ENCODE measurements around the gene ELN. TPM values are rescaled to one million over a fixed set of nuclear protein-coding genes. Genes with fewer than 3 reads are reported as not detected.

The ELN gene
- total and polyA plus RNA-seq, 2 of the 8 experiments (the other 6 are each of a cell fraction or from before 2014, with no cell fraction given) = 5.1 to 5.6 TPM

- H3K4ac ChIP-seq (replicated peaks; ENCODE audit: insufficient read length, low read depth, low read length) = no peak overlapping the region
- no peak overlapping the region for H3K23ac ChIP-seq (ENCODE audit: insufficient read length)
- H4K5ac ChIP-seq (ENCODE audit: insufficient read length, low read depth, low read length) = no peak overlapping the region
- no peak overlapping the region for H3K14ac ChIP-seq (ENCODE audit: insufficient read length)
- H3K18ac ChIP-seq (ENCODE audit: extremely low read depth, low read length) = no peak overlapping the region
- no peak for TF ChIP-seq SP1 (IDR thresholded peaks at IDR 0.05; ENCODE audit: low read depth, low read length)
- TF ChIP-seq JUND (IDR thresholded peaks at IDR 0.05; ENCODE audit: low read length) = no peak
- TF ChIP-seq CEBPB (IDR thresholded peaks at IDR 0.05; ENCODE audit: low read depth, low read length) = no peak
- TF ChIP-seq, protein P1, sequence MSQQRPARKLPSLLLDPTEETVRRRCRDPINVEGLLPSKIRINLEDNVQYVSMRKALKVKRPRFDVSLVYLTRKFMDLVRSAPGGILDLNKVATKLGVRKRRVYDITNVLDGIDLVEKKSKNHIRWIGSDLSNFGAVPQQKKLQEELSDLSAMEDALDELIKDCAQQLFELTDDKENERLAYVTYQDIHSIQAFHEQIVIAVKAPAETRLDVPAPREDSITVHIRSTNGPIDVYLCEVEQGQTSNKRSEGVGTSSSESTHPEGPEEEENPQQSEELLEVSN (IDR thresholded peaks at IDR 0.05) = no peak
- TF ChIP-seq ASH2L (IDR thresholded peaks at IDR 0.05; ENCODE audit: low read length) = no peak
- no peak for TF ChIP-seq ZNF274 (IDR thresholded peaks at IDR 0.05; ENCODE audit: borderline replicate concordance, extremely low read depth, low read length)
- no peak for TF ChIP-seq SUZ12 (IDR thresholded peaks at IDR 0.05; ENCODE audit: low read length)
- H3K4me1 ChIP-seq (replicated peaks in 1 of 4; ENCODE audit: control insufficient read depth in 3 of 4, insufficient read depth in 4 of 4, low read length in 3 of 4) = peaks cover 8 to 21% (median 19%) of the 10 kb centered on the region in 4 experiments
- H3K27me3 ChIP-seq (replicated peaks in 1 of 4; ENCODE audit: control insufficient read depth in 3 of 4, extremely low read depth in 1 of 4, insufficient read depth in 3 of 4, low read length in 3 of 4) = no peaks in the 10 kb centered on the region
- H3K79me2 ChIP-seq (ENCODE audit: control insufficient read depth in 1 of 2, insufficient read depth in 2 of 2, low read length in 2 of 2) = peaks cover 0 to 5% of the 10 kb centered on the region in 2 experiments; a peak in 1 of 4 replicates
- no peak overlapping the region for H3K27ac ChIP-seq (ENCODE audit: low read depth, low read length)
- 91% methylated on average over 11 of the region's 11 CpGs; no CpG with 5 or more reads in 1 of the 2 experiments for WGBS, 2 experiments (ENCODE audit: extremely low coverage in 1 of 2, insufficient coverage in 1 of 2, insufficient read length in 1 of 2, insufficient replicate concordance in 2 of 2, low coverage in 1 of 2, low lambda C conversion rate in 2 of 2, missing lambda C conversion rate in 1 of 2)
- H3K56ac ChIP-seq (replicated peaks; ENCODE audit: insufficient read length, low read depth, low read length) = no peak overlapping the region
- no peak overlapping the region for H3K9ac ChIP-seq (replicated peaks in 1 of 4; ENCODE audit: extremely low read depth in 1 of 4, low read depth in 3 of 4, low read length in 3 of 4)
- POLR2A ChIA-PET (ENCODE audit: partially characterized antibody) = interaction anchor here (1.4 kb wide), 1 partner anchor 76 kb away, joined by 7 read pairs; the partner anchor contains the start of gene EIF4H
- peaks cover 6 to 37% (median 21%) of the 10 kb centered on the region in 4 experiments for H3K36me3 ChIP-seq (ENCODE audit: control insufficient read depth in 2 of 4, insufficient read depth in 4 of 4, low read length in 3 of 4)
- DNase-seq (ENCODE audit: low read depth in 1 of 2, low spot score in 2 of 2) (no peak), FAIRE-seq (no peak)
- peaks cover 5% of the 10 kb centered on the region for H3K79me1 ChIP-seq (ENCODE audit: low read depth, low read length)
- no peak overlapping the region; the same call in 1 of the 2 replicates for H2BK5ac ChIP-seq (ENCODE audit: low read depth, low read length)
- no peak overlapping the region for H2BK15ac ChIP-seq (ENCODE audit: low read length)
- no peak overlapping the region for H4K8ac ChIP-seq (ENCODE audit: extremely low read depth, insufficient read depth, low read length)
- no peak overlapping the region for H3K4me2 ChIP-seq (ENCODE audit: insufficient read depth in 1 of 2, low read depth in 2 of 2, low read length in 2 of 2)
- no peak overlapping the region for H3K4me3 ChIP-seq (ENCODE audit: extremely low read depth in 1 of 4, insufficient read depth in 2 of 4, low read depth in 3 of 4, low read length in 4 of 4)
- CTCF ChIA-PET (ENCODE audit: partially characterized antibody) = interaction anchor here (0.6 to 1.2 kb wide), 6 partner anchors 25 to 274 kb away, joined by 3 to 5 read pairs (median 3); no protein-coding TSS in a partner anchor
- H2BK12ac ChIP-seq (ENCODE audit: low read depth, low read length) = no peak overlapping the region
- no peak overlapping the region for H2BK20ac ChIP-seq (ENCODE audit: low read length)
- H2AK5ac ChIP-seq (ENCODE audit: low read depth, low read length) = no peak overlapping the region
- no peak overlapping the region for H2AFZ ChIP-seq (ENCODE audit: low read length)
- no peaks in the 10 kb centered on the region; the same call in 1 of the 2 replicates for H3K23me2 ChIP-seq (ENCODE audit: low read depth, low read length)
- H4K91ac ChIP-seq (replicated peaks; ENCODE audit: insufficient read length, low read length) = no peak overlapping the region
- H3K9me3 ChIP-seq (ENCODE audit: insufficient read depth in 2 of 2, low read depth in 1 of 2, low read length in 1 of 2) = peaks cover 3 to 10% of the 10 kb centered on the region in 2 experiments
- no peak overlapping the region for H2BK120ac ChIP-seq (replicated peaks; ENCODE audit: low read depth, low read length)
- H4K20me1 ChIP-seq (replicated peaks in 1 of 2; ENCODE audit: control insufficient read depth in 1 of 2, insufficient read depth in 2 of 2, low read length in 2 of 2) = peaks cover 0 to 4% of the 10 kb centered on the region in 2 experiments
Observed at GRCh38 chr7:74097937-74098614, 70.1 kb downstream of the ELN start.
